GM08714 (cell line): Measurements from ENCODE around the gene EIF1AX.
"Not testable (repeated sequence)": the region's sequence is repeated elsewhere in the genome, so short reads cannot be mapped to it uniquely, and the experiment has no call there.

Source experiments
- H3K4me3 ChIP-seq: fragments of 200-500 bp; sonication (Bioruptor generic); 2 replicates; pipeline ENCODE4 v1.5.1; 2014; ENCODE audit warnings: mild to moderate bottlenecking, low read length, inconsistent platforms
- ZNF274 ChIP-seq: IDR thresholded peaks from 2 replicates; pipeline ENCODE4 v1.6.1; 2012; ENCODE audit warnings: mild to moderate bottlenecking, low read depth, low read length

Gene EIF1AX, protein sequence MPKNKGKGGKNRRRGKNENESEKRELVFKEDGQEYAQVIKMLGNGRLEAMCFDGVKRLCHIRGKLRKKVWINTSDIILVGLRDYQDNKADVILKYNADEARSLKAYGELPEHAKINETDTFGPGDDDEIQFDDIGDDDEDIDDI

DNA sequence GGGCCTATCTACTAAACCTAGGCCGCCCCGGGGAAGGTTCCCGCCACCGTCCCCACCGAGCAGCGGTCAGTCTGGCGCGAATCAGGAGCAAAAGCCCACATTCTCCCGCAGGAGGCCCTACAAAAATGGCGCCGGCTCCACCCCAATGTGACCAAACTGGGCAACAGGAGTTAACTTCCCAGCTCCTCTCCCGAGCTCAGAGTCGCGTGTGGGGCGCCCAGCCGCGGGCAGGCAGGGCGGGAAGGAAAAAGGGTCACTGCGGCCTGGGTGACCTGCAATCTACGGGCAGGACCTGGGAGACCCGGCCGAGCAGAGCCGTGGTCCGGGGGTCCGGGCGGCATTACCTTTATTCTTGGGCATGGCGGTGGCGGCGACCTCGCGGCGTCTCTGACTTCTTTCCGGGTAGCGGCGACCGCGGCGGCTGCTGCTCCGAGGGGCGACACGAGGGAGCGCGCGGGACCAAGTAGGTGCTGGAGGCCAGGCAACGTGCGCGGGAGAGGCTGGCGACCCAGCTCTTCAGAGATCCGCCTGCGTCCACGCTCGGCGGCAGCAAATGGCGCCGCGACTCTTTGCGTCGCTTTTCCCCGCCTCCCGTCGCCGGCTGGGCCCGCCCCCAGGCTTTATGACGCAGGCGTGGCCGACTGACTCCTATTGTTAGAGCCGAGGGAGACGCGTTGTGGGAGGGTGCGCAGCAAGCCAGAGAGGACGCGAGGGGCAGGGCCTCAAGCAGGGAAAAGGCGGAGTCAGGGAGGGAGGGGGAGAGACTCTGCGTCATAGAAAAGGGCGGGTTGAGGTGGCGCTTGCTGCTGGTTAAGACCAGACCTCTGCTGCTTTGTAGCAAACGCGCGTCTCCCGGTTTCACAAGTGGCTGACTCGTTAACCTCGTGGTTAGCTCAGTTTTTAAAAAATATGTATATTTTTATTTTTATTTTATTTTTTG lies at the start of gene EIF1AX:
EIF1AX (minus strand) TSS at position 558 of the 940 bp plus-strand sequence; CDS start at position 360, 198 bp downstream.
- peak within 1 kb of the TSS; percentile 91 for H3K4me3 ChIP-seq
- no peak for TF ChIP-seq ZNF274

DNA sequence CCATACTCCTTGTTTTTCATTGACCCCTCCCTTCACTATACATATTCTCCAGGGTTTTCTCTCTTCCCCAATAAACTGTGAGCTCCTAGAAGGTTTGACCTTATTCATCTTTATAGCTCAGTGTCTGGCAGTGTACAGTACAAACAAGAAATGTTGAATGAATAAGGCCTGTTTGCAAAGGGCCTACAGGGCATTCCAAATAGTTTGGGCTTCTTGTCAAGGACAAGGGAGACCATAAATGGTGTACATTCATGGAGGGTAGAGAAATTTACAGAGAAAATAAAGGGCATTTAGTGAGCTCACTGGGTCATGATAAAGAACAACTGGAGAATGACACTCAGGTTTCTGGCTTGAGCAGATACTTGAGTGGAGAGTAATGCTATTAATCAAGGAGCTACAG lies 47.5 kb upstream of the EIF1AX start:
- TF ChIP-seq ZNF274: no peak
- no peak overlapping the region for H3K4me3 ChIP-seq

DNA sequence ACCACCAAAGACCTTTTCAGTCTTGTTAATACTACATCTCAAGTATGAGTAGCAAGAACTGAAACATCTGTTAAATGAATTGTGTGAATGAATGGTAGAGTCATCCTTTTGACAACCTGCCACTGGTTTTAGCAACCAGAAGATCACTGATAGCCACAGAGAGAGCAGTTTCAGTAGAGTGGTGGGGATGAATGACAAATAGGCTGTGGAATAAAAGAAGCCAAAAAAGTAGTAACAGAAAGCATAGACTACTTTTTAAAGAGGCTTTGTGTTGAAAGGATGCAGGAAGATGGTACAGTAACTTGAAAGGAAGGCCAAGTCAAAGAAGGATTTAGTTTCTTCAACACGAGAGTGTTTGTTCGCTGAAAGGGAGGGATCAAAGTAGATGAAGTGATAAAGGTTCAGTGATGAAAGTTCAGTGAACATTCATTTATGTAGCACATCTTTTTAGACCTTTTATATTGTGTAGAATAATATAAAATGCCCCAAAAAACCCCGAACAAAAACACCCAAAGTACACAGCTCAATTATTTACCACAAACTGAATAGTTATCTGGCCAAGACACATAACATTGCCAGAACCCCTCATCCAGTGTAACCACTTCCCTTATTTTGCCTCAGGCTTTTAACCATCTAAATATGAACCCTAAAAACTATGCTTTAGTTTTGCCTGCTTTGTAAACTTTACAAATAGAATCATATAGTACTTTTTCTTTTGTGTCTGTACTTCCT lies 40.1 kb upstream of the EIF1AX start:
- TF ChIP-seq ZNF274: no peak
- H3K4me3 ChIP-seq: no peak overlapping the region

GRCh38 chrX:20177093-20177492 lies 35.5 kb upstream of the EIF1AX start:
- TF ChIP-seq ZNF274: no peak
- no peak overlapping the region for H3K4me3 ChIP-seq

GRCh38 chrX:20173856-20174255 lies 32.2 kb upstream of the EIF1AX start:
- TF ChIP-seq ZNF274: no peak
- H3K4me3 ChIP-seq: no peak overlapping the region

DNA sequence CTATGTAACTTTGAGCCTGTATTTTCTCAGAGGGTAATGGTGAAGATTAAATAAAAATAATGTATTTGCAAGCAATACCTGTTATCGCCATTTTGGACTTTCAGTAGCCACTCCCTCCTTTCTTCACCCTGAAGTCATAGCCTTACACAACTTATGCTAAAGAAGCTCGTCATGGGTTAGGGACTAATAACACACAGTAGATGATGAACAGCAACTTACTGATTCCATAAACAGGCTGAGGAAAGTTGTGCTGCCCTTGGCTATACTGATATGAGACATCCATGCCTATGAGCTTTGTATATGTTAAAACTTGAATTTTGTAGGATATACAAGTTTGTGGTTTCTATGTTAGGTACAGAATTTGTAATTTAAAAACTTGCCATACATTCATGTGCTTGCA lies 31.7 kb upstream of the EIF1AX start:
- H3K4me3 ChIP-seq: no peak overlapping the region
- TF ChIP-seq ZNF274: no peak

DNA sequence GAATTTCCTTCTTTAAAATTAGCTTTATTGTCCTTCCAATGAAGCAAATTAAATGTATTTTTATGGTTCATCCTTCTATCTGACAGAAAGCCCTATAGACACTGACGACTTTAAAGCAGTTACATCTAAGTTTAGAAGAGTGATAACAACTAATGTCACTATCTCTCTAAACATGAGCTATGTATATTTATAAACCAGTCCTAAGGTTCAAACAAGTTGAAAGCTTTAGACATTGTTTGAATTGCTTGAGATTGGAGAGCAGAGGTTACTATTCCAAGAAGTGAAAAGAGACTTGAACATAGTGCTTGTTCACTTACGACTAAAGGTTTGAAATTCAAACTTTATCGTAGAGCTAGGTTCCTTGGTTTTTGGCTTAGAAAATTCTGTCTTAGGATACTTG lies 30.2 kb upstream of the EIF1AX start:
- H3K4me3 ChIP-seq: no peak overlapping the region
- TF ChIP-seq ZNF274: no peak

- H3K4me3 ChIP-seq: not testable (repeated sequence)
Observed at GRCh38 chrX:20162516-20162915, 20.9 kb upstream of the EIF1AX start.

DNA sequence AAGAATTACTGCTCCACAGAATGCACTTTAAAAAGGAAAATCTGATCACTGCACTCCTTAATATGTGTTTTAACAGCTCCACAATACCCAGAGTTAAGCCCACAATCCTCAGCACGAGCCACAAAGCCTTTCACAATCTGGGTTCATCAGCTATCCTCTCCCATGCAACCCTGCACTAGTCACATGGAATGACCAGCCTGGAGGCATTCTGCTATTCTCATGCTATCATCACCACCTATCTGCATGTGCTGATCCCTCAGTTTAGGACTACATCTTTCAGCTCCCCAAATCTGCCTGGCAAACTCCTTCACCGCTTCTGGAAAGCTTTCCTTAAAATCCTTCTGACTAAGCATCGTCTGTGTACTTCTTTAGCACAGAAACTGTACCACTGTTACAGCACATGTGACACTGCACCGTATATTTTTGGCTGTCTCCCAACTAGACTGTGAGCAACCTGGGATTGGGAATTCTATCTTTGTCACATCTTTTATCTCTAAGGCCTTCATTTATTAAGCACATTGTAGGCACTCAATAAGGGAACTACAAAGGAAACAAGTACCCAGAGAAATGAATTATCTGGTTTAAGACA lies 18.3 kb upstream of the EIF1AX start:
- no peak for TF ChIP-seq ZNF274

DNA sequence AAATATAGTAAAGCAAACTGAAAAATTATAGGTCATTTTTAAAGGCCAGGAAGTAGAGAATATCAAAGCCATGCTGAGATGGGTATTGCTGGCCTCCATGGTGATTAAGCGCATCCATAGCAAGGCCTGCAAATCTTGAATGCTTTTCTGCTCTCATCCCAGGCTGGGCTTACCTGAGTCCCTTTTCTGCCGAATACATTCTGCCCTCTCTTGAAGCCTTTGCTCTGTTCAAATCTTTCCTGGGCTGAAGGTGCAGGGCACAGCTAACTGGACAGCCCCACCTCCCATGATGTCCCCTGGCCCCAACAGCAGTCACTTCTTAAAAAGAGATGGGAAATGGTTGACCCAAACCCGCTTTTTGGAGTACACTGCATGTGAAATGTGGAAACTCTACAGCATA lies 10.1 kb upstream of the EIF1AX start:
- no peak overlapping the region for H3K4me3 ChIP-seq
- TF ChIP-seq ZNF274: no peak

More for the DNA sequence above, 18.3 kb upstream of the EIF1AX start:
- no peak overlapping the region for H3K4me3 ChIP-seq

DNA sequence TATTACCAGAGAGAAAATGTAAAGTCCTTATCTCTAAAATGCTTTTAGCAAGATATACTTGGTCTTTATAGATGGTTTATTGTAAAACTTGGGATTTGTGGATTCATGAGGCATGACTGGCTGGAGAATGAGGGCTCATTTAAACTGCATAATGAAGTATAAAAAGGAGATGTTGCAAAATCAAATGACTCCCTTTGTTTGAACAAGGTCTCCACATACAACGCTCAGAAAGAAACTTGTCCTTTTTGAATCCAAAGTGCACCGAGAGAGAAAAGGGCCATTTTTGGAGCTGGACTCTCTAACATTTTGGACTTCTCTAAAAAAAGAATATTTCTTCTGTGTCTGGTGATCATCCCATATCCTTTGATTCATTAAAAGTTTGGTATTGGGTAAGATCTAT lies 7.7 kb upstream of the EIF1AX start:
- no peak for TF ChIP-seq ZNF274
- no peak overlapping the region for H3K4me3 ChIP-seq

DNA sequence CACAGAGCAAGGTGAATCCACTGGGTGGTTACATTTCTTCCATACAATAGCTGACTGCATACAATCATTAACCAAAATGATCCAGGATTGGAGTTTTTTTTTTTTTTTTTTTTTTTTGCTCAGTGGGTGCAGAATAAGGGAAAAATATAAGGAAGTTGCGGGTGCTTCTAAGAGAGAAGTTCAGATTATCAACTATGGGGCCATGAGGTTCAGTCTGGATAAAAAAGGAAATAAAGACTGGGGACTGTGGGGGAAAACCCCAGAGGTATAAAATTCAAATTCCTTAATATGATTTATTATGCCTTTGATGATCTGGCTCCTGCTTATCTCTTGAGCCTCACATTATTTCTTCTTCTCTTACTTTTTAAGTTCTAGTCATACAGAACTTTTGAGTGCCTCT lies 5.9 kb upstream of the EIF1AX start:
- no peak for TF ChIP-seq ZNF274
- no peak overlapping the region for H3K4me3 ChIP-seq

DNA sequence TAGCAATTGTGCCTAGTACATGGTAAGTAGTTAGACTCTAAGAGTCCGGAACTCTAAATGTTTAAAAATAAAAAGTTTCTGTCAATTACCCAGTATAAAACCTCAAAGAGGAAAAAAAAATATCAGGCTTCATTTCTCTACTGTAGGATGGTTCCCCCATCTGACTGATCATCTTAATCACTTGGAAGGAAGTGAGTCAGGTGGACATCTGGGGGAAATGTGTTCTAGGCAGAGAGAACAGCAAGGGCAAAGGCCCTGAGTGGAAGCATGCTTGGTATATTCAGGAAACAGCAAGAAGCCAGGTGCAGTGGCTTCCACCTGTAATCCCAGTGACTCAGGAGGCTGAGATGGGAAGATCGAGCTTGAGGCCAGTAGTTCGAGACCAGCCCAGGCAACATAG lies 2.9 kb upstream of the EIF1AX start:
- TF ChIP-seq ZNF274: no peak
- no peak overlapping the region for H3K4me3 ChIP-seq

DNA sequence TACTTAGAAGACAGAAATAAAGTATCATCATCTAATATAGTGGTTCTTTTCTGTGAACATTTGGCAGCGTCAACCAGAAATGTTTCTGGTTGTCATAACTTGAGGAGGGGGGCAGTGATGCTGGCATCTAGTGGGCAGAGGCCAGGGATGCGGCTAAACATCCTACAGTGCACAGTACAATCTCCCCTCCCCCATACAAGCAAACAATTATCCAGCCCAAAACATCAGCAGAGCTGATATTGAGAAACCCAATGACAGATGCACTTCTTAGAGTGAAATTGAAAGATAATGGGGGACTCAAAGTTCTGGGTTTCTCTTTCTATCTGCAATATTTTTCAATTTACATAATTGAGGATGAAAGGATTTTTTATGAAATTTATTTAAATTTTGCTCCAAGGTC lies 1.9 kb upstream of the EIF1AX start:
- H3K4me3 ChIP-seq: no peak overlapping the region
- no peak for TF ChIP-seq ZNF274
